H1 (cell line): ENCODE measurements around the gene LCT. TPM values are rescaled to one million over a fixed set of nuclear protein-coding genes. Genes with fewer than 3 reads are reported as not detected.

Source experiments
- BRCA1 ChIP-seq: IDR thresholded peaks from 2 replicates; pipeline ENCODE4 v1.6.1; 2012; ENCODE audit warnings: low read depth, low read length, improper control_type of control experiment
- CBX8 ChIP-seq: fragments of 300-800, 300-1000 bp; sonication (generic); IDR thresholded peaks from 2 replicates; pipeline ENCODE4 v1.7.1; 2016; ENCODE audit warnings: low read depth, low read length, borderline replicate concordance
- GABPA ChIP-seq: IDR thresholded peaks from 2 replicates; pipeline ENCODE4 v1.6.1; 2011; ENCODE audit warnings: mild to moderate bottlenecking, low read length, moderate library complexity, borderline replicate concordance; ENCODE audit not compliant: insufficient read depth
- RNF2 ChIP-seq: fragments of 200-900, 300-1000 bp; sonication (generic); IDR thresholded peaks from 2 replicates; pipeline ENCODE4 v1.7.1; 2016; ENCODE audit warnings: borderline replicate concordance, low read depth, mild to moderate bottlenecking, antibody characterized with exemption, low read length; ENCODE audit not compliant: poor library complexity, severe bottlenecking; ENCODE audit errors: missing control alignments
- polyA plus RNA-seq, 7 experiments: library from polyadenylated mRNA; depleted of rRNA in 3 of 7; stranded (reverse) in 5 of 7; unstranded in 2 of 7; fragments of >200 nt in 5 of 7; fragments of 200-250 nt in 2 of 7; gene quantifications; 1 replicate in 5 of 7; 2 replicates in 1 of 7; 4 replicates in 1 of 7; pipeline versions ENCODE4 v1.2.1 to v1.2.3, GENCODE V29; 2011 to 2013; ENCODE audit warnings: missing spikeins in 2 of 7, mixed read lengths in 2 of 7
- total RNA-seq: library from RNA; stranded (reverse); fragmentation: NEBNext Ultra II Directional; extraction: Animal tissue kit (Norgen Biotek cat#: 25700); gene quantifications from 2 replicates; pipeline ENCODE4 v1.2.1, GENCODE V29; 2021
- TF ChIP-seq, protein P1 (sequence below): IDR thresholded peaks from 2 replicates; pipeline ENCODE4 v1.6.1; 2012; ENCODE audit warnings: low read length, inconsistent platforms

The LCT gene
- total and polyA plus RNA-seq, 2 of the 8 experiments (the other 6 are each of a cell fraction or from before 2014, with no cell fraction given), result 0.06 TPM; not detected in 1

GRCh38 chr2:135844301-135844895 is 7.4 kb upstream of the LCT start (continued):
- TF ChIP-seq RNF2 (no peak), GABPA (no peak), BRCA1 (no peak), CBX8 (no peak)
- TF ChIP-seq, protein P1, sequence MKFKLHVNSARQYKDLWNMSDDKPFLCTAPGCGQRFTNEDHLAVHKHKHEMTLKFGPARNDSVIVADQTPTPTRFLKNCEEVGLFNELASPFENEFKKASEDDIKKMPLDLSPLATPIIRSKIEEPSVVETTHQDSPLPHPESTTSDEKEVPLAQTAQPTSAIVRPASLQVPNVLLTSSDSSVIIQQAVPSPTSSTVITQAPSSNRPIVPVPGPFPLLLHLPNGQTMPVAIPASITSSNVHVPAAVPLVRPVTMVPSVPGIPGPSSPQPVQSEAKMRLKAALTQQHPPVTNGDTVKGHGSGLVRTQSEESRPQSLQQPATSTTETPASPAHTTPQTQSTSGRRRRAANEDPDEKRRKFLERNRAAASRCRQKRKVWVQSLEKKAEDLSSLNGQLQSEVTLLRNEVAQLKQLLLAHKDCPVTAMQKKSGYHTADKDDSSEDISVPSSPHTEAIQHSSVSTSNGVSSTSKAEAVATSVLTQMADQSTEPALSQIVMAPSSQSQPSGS, result no peak
- TF ChIP-seq, all 59 proteins: peak for 0
